Prostate gland (tissue), 2 donors: ENCODE results near the gene ETV5.

Experiments
- POLR2A ChIP-seq: fragments of 450-650 bp; IDR thresholded peaks from one replicate; pipeline ENCODE4 v1.6.1; 2016; ENCODE audit warnings: antibody characterized with exemption, mild to moderate bottlenecking
- TF ChIP-seq, protein P1 (sequence below), 4 experiments: fragments of 200-600 bp in 2 of 4; fragments of 450-650 bp in 2 of 4; sonication (generic) in 2 of 4; IDR thresholded peaks; 1 replicate in 3 of 4; 2 replicates in 1 of 4; pipeline ENCODE4 v1.5.1; 2016 to 2019; ENCODE audit warnings: antibody characterized with exemption in 4 of 4, mild to moderate bottlenecking in 2 of 4, moderate library complexity in 2 of 4

DNA sequence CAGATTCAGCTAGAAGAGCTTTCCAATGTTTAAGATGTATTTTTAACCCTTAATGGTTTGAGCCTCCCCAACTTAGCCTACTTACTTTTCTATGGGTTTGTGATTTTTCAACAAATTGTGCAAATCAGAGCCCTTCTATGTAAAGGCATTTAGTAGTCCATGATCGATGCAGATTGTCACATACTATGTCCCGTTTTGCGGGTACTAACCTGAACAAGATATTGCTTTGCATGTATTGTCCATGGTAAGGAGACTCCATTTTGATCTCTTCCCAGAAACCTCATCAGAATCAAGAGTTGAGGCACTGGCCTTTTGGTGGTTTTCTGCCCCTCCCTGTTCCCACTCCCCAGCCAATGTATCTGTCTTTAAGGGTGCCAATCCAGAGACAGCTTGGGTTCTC lies 60.8 kb downstream of the ETV5 start:
- TF ChIP-seq, protein P1, sequence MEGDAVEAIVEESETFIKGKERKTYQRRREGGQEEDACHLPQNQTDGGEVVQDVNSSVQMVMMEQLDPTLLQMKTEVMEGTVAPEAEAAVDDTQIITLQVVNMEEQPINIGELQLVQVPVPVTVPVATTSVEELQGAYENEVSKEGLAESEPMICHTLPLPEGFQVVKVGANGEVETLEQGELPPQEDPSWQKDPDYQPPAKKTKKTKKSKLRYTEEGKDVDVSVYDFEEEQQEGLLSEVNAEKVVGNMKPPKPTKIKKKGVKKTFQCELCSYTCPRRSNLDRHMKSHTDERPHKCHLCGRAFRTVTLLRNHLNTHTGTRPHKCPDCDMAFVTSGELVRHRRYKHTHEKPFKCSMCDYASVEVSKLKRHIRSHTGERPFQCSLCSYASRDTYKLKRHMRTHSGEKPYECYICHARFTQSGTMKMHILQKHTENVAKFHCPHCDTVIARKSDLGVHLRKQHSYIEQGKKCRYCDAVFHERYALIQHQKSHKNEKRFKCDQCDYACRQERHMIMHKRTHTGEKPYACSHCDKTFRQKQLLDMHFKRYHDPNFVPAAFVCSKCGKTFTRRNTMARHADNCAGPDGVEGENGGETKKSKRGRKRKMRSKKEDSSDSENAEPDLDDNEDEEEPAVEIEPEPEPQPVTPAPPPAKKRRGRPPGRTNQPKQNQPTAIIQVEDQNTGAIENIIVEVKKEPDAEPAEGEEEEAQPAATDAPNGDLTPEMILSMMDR (IDR thresholded peaks at IDR 0.05), result no peak
- TF ChIP-seq POLR2A, result no peak
